GM18502 (cell line): Measurements from ENCODE around the gene FOXO4.
"Not testable (repeated sequence)": the region's sequence is repeated elsewhere in the genome, so short reads cannot be mapped to it uniquely, and the experiment has no call there.

Experiments used
- ATAC-seq: cut with Tn5 transposase; IDR thresholded peaks from one replicate; pipeline ENCODE4 v1.9.1; 2021; ENCODE audit warnings: mild to moderate bottlenecking; ENCODE audit not compliant: unreplicated experiment, poor library complexity

Gene FOXO4

GRCh38 chrX:71095555-71095980 is at the start of gene FOXO4:
Gene FOXO4, plus strand, starts transcription at chrX:71095851. Its CDS starts 678 bp downstream, at chrX:71096529.
- ATAC-seq: peak; percentile 76

- ATAC-seq: not testable (repeated sequence)
Measured at GRCh38 chrX:71047891-71048290, 47.8 kb upstream of the FOXO4 start.

GRCh38 chrX:71052721-71053120 is 42.9 kb upstream of the FOXO4 start:
- ATAC-seq: no peak

- ATAC-seq: no peak
Measured at GRCh38 chrX:71053217-71053621, 42.4 kb upstream of the FOXO4 start.

GRCh38 chrX:71056867-71057266 is 38.8 kb upstream of the FOXO4 start:
- no peak for ATAC-seq

GRCh38 chrX:71057848-71058530 is 37.7 kb upstream of the FOXO4 start:
- no peak for ATAC-seq

- no peak for ATAC-seq
Measured at GRCh38 chrX:71060127-71060526, 35.5 kb upstream of the FOXO4 start.

- no peak for ATAC-seq
Measured at GRCh38 chrX:71067089-71067488, 28.6 kb upstream of the FOXO4 start.

GRCh38 chrX:71067712-71068043 is 28.0 kb upstream of the FOXO4 start:
- peak; percentile 7 for ATAC-seq

- ATAC-seq: peak; percentile 95
Measured at GRCh38 chrX:71068044-71068918, 27.4 kb upstream of the FOXO4 start, which contains the start of gene SNX12. Gene SNX12, minus strand, starts transcription at chrX:71068334. Its CDS starts 28 bp downstream, at chrX:71068306.

GRCh38 chrX:71070531-71070930 is 25.1 kb upstream of the FOXO4 start:
- ATAC-seq: no peak

GRCh38 chrX:71081330-71082123 is 14.1 kb upstream of the FOXO4 start:
- no peak for ATAC-seq

GRCh38 chrX:71082124-71082647 is 13.5 kb upstream of the FOXO4 start:
- no peak for ATAC-seq

- no peak for ATAC-seq
Measured at GRCh38 chrX:71082822-71083221, 12.8 kb upstream of the FOXO4 start.

GRCh38 chrX:71085900-71086299 is 9.8 kb upstream of the FOXO4 start:
- no peak for ATAC-seq

GRCh38 chrX:71091263-71091662 is 4.4 kb upstream of the FOXO4 start:
- ATAC-seq: no peak

GRCh38 chrX:71095033-71095432 is 618 bp upstream of the FOXO4 start:
- ATAC-seq: no peak

- peak; percentile 35 for ATAC-seq
Measured at GRCh38 chrX:71095981-71096759, 519 bp downstream of the FOXO4 start.

GRCh38 chrX:71096760-71097032 is 1.0 kb downstream of the FOXO4 start:
- no peak for ATAC-seq

GRCh38 chrX:71098302-71098701 is 2.7 kb downstream of the FOXO4 start:
- ATAC-seq: peak; percentile 34
